ENCODE measurements around the gene FGF11. TPM values are rescaled to one million over a fixed set of nuclear protein-coding genes. Genes with fewer than 3 reads are reported as not detected.

Gene FGF11
- total RNA-seq, 4 donors from 2014 or later, result 0.88 to 1.3 (median 1.2) TPM; not detected in 1

GRCh38 chr17:7440834-7441195 is 1.5 kb downstream of the FGF11 start:
- no peak for TF ChIP-seq CTCF (IDR thresholded peaks at IDR 0.05; ENCODE audit: low read depth)

DNA sequence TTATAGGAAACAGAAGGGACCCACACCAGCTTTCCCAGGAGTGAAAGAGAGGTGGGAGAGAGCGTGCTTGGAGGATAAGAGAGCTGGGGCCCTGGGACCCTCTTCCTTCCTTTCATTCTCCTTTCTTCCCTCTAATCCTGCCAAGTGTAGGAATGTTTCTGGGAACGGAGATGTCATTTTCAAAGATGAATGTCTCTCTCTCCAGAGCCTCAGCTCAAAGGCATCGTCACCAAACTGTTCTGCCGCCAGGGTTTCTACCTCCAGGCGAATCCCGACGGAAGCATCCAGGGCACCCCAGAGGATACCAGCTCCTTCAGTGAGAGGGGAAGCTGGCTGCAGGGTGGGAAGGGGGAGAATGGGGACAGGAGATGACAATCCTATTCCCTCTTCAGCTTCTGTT is 2.0 kb downstream of the FGF11 start:
- no peak for TF ChIP-seq CTCF (IDR thresholded peaks at IDR 0.05; ENCODE audit: low read depth)

DNA sequence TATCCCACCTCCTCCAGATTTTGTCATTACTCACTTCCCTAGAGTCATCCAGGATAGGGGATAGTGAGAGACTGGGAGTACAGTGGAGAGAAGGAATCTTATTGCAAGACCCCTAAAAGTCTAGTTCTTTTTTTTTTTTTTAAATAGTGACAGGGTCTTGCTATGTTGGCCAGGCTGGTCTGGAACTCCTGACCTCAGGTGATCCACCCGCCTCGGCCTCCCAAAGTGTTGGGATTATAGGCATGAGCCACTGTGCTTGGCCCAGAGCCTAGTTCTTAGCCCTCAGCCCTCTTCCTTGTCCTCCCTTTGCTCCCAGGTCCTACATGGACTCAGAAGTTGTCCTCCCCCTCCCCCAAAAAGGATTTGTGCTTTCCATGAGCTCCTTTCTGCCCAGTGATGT is 2.8 kb downstream of the FGF11 start:
- no peak for TF ChIP-seq CTCF (IDR thresholded peaks at IDR 0.05; ENCODE audit: low read depth)

DNA sequence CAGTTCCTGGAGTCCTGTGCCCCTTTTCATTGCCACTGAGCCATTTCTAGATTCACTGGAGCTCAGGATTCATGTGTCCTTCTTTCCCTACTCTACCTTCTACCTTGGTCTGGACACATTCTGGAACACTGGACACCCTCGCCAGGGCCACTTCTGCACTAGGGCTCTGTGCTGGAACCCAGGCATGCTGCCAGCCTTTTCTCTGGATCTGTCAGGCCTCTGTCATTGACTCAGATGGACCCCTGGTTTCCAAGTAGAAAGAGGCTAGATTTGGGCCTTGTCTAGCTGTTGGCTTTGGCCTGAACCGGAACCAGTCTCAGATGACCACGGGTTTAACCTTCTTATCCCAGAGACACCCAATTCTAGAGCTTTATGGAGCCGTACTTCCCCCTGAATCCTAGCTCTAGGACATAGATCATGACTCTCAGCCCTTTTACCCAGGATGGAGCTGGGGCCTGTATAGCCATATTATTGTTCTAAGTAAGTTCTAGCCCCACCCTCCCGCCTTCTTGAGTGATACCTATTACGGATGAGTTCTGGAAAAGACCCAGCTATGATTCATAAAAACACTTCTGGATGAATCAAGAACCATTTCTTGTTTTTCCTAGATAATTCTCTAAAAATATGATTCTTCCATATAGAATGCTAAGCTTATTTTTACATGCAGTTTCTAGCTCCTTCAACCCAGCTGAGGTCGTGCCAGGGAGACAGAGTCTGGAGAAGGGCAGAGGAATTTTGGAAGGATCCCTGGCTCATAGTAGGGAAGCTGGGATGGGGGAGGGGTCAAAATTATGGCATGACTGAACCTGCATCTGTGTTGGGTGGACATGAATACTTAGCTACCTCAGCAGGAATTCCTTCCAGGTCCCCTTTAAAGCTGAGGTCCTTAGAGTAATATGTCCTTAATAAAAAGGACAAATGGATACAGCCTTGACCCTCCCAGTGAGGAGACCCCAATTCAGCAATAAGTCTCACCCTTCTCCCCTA is 4.5 kb downstream of the FGF11 start:
- no peak for TF ChIP-seq CTCF (IDR thresholded peaks at IDR 0.05; ENCODE audit: low read depth)

GRCh38 chr17:7444682-7445618 is 5.6 kb downstream of the FGF11 start, which contains the start of gene CHRNB1:
TSS of gene CHRNB1 (plus strand) at chr17:7445061. CDS start at chr17:7445128, 67 bp downstream.
- TF ChIP-seq CTCF (IDR thresholded peaks at IDR 0.05; ENCODE audit: low read depth), result no peak

DNA sequence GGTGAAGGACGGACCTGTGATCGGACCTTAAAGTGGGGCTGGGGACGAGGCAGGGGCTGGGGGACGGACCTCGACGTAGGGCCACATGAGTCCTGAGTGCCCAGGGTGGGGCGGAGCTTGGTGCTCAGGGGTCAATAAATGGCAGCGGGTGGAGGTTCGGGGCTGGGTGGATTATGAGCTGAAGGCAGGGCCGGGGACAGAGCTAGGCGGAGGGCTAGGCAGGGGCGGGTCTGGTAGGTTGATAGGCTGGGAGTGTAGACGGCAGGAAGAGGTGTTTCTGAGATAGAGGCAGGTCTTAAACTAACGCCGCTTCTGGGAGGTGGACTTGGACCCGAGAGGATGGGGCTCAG is 6.3 kb downstream of the FGF11 start:
- no peak for TF ChIP-seq CTCF (IDR thresholded peaks at IDR 0.05; ENCODE audit: low read depth)

DNA sequence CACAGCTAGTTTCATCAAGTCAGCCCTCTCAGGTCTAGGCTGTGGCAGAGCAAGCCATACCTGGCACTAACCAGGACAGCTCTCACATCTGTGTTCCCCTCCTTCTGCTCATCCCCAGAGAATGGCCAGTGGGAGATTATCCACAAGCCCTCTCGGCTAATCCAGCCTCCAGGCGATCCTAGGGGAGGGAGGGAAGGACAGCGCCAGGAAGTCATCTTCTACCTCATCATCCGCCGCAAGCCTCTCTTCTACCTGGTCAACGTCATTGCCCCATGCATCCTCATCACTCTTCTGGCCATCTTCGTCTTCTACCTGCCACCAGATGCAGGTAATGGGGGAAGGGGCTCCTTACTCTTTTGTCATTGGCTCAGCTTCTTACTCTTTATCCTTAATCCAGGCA is 9.1 kb downstream of the FGF11 start:
- TF ChIP-seq CTCF (IDR thresholded peaks at IDR 0.05; ENCODE audit: low read depth), result no peak
